ENCODE results near the gene CEP170. TPM values are rescaled to one million over a fixed set of nuclear protein-coding genes. Genes with fewer than 3 reads are reported as not detected.
"Not testable (repeated sequence)": the region's sequence is repeated elsewhere in the genome, so short reads cannot be mapped to it uniquely, and the experiment has no call there.

The CEP170 gene
- polyA plus RNA-seq, 3 donors = 55.0 to 62.9 (median 55.2) TPM

GRCh38 chr1:243236604-243237252 is 18.4 kb downstream of the CEP170 start:
- no peak for DNase-seq (ENCODE audit: low read depth in 3 of 3, low spot score in 2 of 3)

- DNase-seq (ENCODE audit: low read depth in 3 of 3, low spot score in 2 of 3) = no peak
Observed at GRCh38 chr1:243234978-243235647, 20.0 kb downstream of the CEP170 start.

DNA sequence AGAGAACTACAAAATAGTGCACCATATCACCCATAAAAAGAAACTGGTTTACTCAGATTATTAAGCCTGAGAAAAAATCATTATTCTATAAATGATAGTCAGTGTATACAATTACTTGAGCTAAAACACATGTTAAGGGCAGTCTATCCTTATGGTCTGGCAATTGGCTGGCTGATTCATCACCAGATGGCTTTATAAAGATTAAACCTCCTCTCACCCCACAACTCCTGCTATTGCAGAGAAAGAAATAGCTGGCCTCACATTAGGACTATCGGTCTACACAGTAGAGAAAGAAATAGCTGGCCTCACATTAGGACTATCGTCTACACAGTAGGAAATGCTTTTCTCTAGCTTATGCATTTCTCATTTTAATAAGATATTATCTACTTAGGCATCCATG is 21.2 kb downstream of the CEP170 start:
- no peak for DNase-seq (ENCODE audit: low read depth in 3 of 3, low spot score in 2 of 3)

GRCh38 chr1:243230914-243231313 is 24.2 kb downstream of the CEP170 start:
- no peak for DNase-seq (ENCODE audit: low read depth in 3 of 3, low spot score in 2 of 3)

GRCh38 chr1:243229526-243229925 is 25.6 kb downstream of the CEP170 start:
- no peak for DNase-seq (ENCODE audit: low read depth in 3 of 3, low spot score in 2 of 3)

- no peak for DNase-seq (ENCODE audit: low read depth in 3 of 3, low spot score in 2 of 3)
Observed at GRCh38 chr1:243227622-243228021, 27.5 kb downstream of the CEP170 start.

DNA sequence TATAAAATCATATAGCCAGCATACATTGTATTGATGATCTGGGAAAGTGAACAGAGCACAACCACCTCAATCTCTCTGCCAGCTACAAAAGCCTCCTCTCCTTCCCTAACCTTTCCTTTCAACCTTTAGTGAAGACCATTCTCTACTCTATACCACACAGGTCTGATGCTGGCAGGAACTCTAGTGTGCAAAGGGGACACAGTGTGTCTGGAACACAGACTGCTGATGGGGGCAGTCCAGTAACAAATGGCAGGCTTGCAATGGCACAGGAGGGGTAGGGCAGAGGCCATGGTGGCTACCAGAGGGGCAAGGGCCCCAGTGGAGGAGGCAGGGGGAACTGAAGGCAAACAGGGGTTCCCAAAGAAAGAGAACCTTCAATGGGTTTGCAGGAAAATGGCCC is 37.0 kb downstream of the CEP170 start:
- DNase-seq (ENCODE audit: low read depth in 3 of 3, low spot score in 2 of 3) = no peak

GRCh38 chr1:243217349-243217748 is 37.7 kb downstream of the CEP170 start:
- DNase-seq (ENCODE audit: low read depth in 3 of 3, low spot score in 2 of 3) = no peak

- no peak for DNase-seq (ENCODE audit: low read depth in 3 of 3, low spot score in 2 of 3)
Observed at GRCh38 chr1:243216741-243217140, 38.3 kb downstream of the CEP170 start.

DNA sequence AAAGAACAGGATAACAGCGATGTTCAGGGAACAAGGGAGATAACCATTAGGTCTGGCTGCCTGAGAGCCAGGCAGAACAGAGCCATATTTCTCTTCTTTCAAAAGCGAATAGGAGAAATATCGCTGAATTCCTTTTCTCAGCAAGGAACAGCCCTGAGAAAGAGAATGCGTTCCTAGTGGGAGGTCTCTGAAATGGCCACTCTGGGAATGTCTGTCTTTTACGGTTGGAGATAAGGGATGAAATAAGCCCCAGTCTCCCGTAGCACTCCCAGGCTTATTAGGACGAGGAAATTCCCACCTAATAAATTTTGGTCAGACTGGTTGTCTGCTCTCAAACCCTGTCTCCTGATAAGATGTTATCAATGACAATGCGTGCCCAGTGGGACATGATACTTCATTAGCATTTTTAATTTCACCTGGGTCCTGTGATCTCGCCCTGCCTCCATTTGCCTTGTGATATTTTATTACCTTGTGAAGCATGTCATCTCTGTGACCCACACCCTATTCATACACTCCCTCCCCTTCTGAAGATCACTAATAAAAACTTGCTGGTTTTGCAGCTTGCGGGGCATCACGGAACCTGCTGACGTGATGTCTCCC is 39.7 kb downstream of the CEP170 start:
- not testable (repeated sequence) for DNase-seq (ENCODE audit: low read depth in 3 of 3, low spot score in 2 of 3)

DNA sequence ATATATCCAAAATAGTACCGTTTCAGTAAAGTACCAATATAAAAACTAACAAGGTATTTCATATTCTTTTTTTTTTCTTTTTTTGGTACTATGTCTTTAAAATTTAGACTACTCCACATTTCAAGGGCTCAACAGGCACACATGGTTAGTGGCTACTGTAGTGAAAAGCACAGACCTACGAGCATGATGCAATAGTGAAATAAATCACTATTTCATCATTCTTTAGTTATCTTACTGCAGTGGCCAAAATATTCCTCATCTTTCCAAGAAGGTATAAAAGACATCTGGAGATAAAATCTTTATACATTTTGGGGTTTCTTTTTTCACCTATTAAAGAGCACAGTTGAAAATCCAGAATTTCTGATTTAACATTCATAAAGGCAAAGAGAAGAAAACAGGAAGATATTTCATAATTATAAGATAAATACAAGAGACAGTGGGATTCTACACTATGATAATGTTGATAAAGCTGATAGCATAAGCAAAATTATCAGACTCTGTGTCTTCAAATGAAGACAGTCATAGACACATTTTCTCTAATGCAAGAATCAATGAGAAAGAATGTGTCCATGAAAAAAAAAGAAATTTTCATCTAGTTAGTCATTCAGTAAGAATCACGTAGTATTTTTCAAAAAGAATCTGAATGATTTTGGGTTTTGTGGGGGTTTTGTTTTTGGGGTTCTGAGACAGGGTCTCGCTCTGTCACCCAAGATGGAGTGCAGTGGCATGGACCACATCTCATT is 41.9 kb downstream of the CEP170 start:
- no peak for DNase-seq (ENCODE audit: low read depth in 3 of 3, low spot score in 2 of 3)

DNA sequence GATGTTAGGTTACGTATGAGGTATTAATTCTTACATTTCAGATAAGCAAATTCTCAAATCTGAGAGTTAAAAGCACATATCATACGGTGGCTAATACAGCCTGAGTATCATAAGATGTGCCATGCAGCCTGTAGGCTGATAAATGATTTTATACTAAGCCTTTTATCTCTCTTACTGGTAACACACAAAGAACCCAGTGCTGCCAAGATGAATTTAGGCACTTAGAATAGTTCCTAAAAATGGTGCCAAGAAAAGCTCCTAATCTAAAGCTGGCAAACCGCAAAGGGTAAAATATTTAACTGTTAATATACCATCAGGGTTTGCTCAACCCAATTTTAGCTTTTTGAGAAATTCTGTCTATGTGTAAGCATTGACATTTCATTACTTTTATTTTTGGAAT is 43.1 kb downstream of the CEP170 start:
- not testable (repeated sequence) for DNase-seq (ENCODE audit: low read depth in 3 of 3, low spot score in 2 of 3)

- DNase-seq (ENCODE audit: low read depth in 3 of 3, low spot score in 2 of 3) = not testable (repeated sequence)
Observed at GRCh38 chr1:243205026-243205501, 50.0 kb downstream of the CEP170 start.

DNA sequence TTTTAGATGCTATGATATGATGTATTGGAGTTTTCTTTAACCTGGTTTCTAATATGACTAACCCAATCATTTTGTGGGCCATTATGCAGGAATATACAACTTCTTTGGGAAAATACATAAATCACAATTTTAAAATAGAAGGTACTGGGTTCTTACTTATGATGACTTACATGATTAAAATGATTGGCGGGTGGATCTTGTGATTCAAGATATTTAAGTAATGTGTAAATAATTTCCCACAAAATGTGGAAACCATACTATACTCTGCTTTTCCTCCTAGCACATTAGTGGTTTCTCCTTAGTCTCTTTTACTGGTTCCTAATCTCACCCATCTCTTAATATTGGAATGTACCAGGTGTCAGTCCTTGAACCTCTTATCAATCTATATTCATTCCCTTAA is 50.7 kb downstream of the CEP170 start:
- DNase-seq (ENCODE audit: low read depth in 3 of 3, low spot score in 2 of 3) = not testable (repeated sequence)

DNA sequence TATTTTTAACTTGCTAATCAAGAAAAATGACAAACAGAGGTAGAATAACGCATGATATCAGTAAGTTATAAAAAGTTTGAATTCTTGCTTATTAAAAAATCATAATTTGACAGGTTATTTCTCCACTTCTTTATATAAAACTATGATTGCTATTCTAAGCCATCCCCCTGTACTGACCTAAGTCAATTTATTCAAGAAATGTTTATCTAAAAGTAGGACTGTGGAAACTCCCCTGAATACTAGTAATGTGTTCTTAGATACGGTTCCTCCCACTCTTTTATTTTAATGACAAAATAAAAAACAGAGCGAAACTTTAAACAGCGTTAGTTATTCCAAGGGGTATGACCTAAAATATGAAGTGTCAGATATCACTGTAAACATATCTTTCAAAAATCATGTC is 51.9 kb downstream of the CEP170 start:
- not testable (repeated sequence) for DNase-seq (ENCODE audit: low read depth in 3 of 3, low spot score in 2 of 3)

DNA sequence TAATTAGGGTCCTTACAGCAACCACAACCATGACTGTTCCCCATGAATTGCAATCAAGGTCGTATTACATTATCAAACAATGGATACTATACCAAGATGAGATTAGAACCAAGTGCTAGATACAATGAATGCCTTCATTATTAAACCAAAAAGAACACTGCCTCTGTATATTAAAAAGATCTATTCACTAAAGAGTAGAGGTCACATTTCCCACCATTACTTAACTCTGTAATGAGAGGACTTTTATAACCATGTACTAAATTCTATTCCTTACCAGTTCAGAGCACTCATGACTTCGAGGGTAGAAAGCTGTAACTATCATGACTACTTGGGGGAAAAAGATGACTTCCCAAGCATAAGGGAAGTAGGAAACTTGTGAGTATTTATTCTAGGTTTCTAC is 53.8 kb downstream of the CEP170 start:
- DNase-seq (ENCODE audit: low read depth in 3 of 3, low spot score in 2 of 3) = not testable (repeated sequence)

GRCh38 chr1:243197524-243197923 is 57.6 kb downstream of the CEP170 start:
- DNase-seq (ENCODE audit: low read depth in 3 of 3, low spot score in 2 of 3) = not testable (repeated sequence)

GRCh38 chr1:243193330-243193729 is 61.8 kb downstream of the CEP170 start:
- DNase-seq (ENCODE audit: low read depth in 3 of 3, low spot score in 2 of 3) = not testable (repeated sequence)

- DNase-seq (ENCODE audit: low read depth in 3 of 3, low spot score in 2 of 3) = not testable (repeated sequence)
Observed at GRCh38 chr1:243186201-243186995, 68.7 kb downstream of the CEP170 start.

- not testable (repeated sequence) for DNase-seq (ENCODE audit: low read depth in 3 of 3, low spot score in 2 of 3)
Observed at GRCh38 chr1:243184787-243185186, 70.3 kb downstream of the CEP170 start.

Measured in right renal cortex interstitium (tissue), 3 donors.